HepG2 (cell line): ENCODE results near the gene ZNF507. TPM values are rescaled to one million over a fixed set of nuclear protein-coding genes. Genes with fewer than 3 reads are reported as not detected.

Source experiments
- BORCS8-MEF2B ChIP-seq: sonication (generic); formaldehyde crosslinking; IDR thresholded peaks from 2 replicates; pipeline ENCODE4 v1.8.0; 2022; ENCODE audit warnings: mild to moderate bottlenecking, missing genetic modification reagents
- DNMT1 ChIP-seq: sonication (generic); formaldehyde crosslinking; IDR thresholded peaks from 2 replicates; pipeline ENCODE4 v1.5.1; 2020; ENCODE audit warnings: mild to moderate bottlenecking, missing genetic modification reagents
- IRX3 ChIP-seq: sonication (generic); formaldehyde crosslinking; IDR thresholded peaks from 2 replicates; pipeline ENCODE4 v1.8.1; 2023; ENCODE audit warnings: mild to moderate bottlenecking, low read depth, missing genetic modification reagents, borderline replicate concordance
- MAZ ChIP-seq, 2 experiments: sonication (generic) in 1 of 2; formaldehyde crosslinking in 1 of 2; IDR thresholded peaks; 2 replicates each; pipeline versions ENCODE4 v1.5.0 to v1.6.1; 2012 to 2020; ENCODE audit warnings: low read depth in 2 of 2, mild to moderate bottlenecking in 2 of 2, borderline replicate concordance in 1 of 2, improper control_type of control experiment in 1 of 2, low read length in 1 of 2, missing genetic modification reagents in 1 of 2, moderate library complexity in 1 of 2
- MBD4 ChIP-seq: IDR thresholded peaks from 2 replicates; pipeline ENCODE4 v1.6.1; 2012; ENCODE audit warnings: low read length, inconsistent platforms, borderline replicate concordance
- NFYB ChIP-seq: sonication (generic); formaldehyde crosslinking; IDR thresholded peaks from 2 replicates; pipeline ENCODE4 v1.4.0; 2020; ENCODE audit warnings: missing genetic modification reagents
- RAD21 ChIP-seq: fragments of 450-650 bp; formaldehyde crosslinking; IDR thresholded peaks from 2 replicates; pipeline ENCODE4 v1.5.0; 2020; ENCODE audit warnings: mild to moderate bottlenecking
- RBM39 ChIP-seq: fragments of 200-400 bp; formaldehyde crosslinking; IDR thresholded peaks from one replicate; pipeline ENCODE4 v1.6.1; 2018; ENCODE audit warnings: antibody characterized with exemption, mild to moderate bottlenecking, low read depth, low read length; ENCODE audit not compliant: poor library complexity, severe bottlenecking
- RCOR2 ChIP-seq: IDR thresholded peaks from 2 replicates; pipeline ENCODE4 v1.6.1; 2016; ENCODE audit warnings: missing biosample characterization, missing genetic modification reagents
- THAP7 ChIP-seq: sonication (generic); formaldehyde crosslinking; IDR thresholded peaks from 2 replicates; pipeline ENCODE4 v1.8.1; 2023; ENCODE audit warnings: mild to moderate bottlenecking, missing genetic modification reagents
- THRA ChIP-seq: sonication (generic); formaldehyde crosslinking; IDR thresholded peaks from 2 replicates; pipeline ENCODE4 v1.4.0; 2020; ENCODE audit warnings: missing genetic modification reagents, borderline replicate concordance
- XRCC5 ChIP-seq: fragments of 200-400 bp; formaldehyde crosslinking; optimal IDR thresholded peaks from 2 replicates; pipeline ENCODE3; 2017; ENCODE audit warnings: mild to moderate bottlenecking, low read length
- ZNF101 ChIP-seq: sonication (generic); formaldehyde crosslinking; IDR thresholded peaks from 2 replicates; pipeline ENCODE4 v1.4.0; 2020; ENCODE audit warnings: mild to moderate bottlenecking, low read depth, missing genetic modification reagents, borderline replicate concordance
- ZNF256 ChIP-seq: sonication (generic); formaldehyde crosslinking; conservative IDR thresholded peaks from 2 replicates; pipeline ENCODE4 v1.4.0; 2020; ENCODE audit warnings: missing genetic modification reagents
- ZNF367 ChIP-seq: sonication (generic); formaldehyde crosslinking; IDR thresholded peaks from 2 replicates; pipeline ENCODE4 v1.4.0; 2020; ENCODE audit warnings: missing genetic modification reagents, borderline replicate concordance
- ZNF460 ChIP-seq: sonication (generic); formaldehyde crosslinking; IDR thresholded peaks from 2 replicates; pipeline ENCODE4 v1.5.1; 2020; ENCODE audit warnings: missing genetic modification reagents, mild to moderate bottlenecking, borderline replicate concordance
- ZNF570 ChIP-seq: sonication (generic); formaldehyde crosslinking; IDR thresholded peaks from 2 replicates; pipeline ENCODE4 v1.4.0; 2020; ENCODE audit warnings: mild to moderate bottlenecking, missing genetic modification reagents, borderline replicate concordance
- ZNF574 ChIP-seq: sonication (generic); formaldehyde crosslinking; IDR thresholded peaks from 2 replicates; pipeline ENCODE4 v1.4.0; 2020; ENCODE audit warnings: missing genetic modification reagents
- ZNF577 ChIP-seq: sonication (generic); formaldehyde crosslinking; IDR thresholded peaks from 2 replicates; pipeline ENCODE4 v1.4.0; 2020; ENCODE audit warnings: mild to moderate bottlenecking, low read depth, missing genetic modification reagents, borderline replicate concordance
- ZNF879 ChIP-seq: sonication (generic); formaldehyde crosslinking; IDR thresholded peaks from 2 replicates; pipeline ENCODE4 v1.8.1; 2023; ENCODE audit warnings: missing genetic modification reagents
- polyA plus RNA-seq, 8 experiments: library from polyadenylated mRNA; depleted of rRNA in 3 of 8; stranded (reverse) in 7 of 8; unstranded in 1 of 8; fragments of >200 nt; fragmentation: Illumina TruSeq in 4 of 8; extraction: Trizol in 4 of 8; gene quantifications; 2 replicates each; pipeline versions ENCODE4 v1.2.1 to v1.2.3, GENCODE V29; 2011 to 2016; ENCODE audit warnings: low read depth in 4 of 8, missing spikeins in 1 of 8, mixed read lengths in 1 of 8; ENCODE audit not compliant: insufficient read depth in 1 of 8
- total RNA-seq, 5 experiments: library from RNA; depleted of rRNA; stranded (reverse); fragments of >200 nt; fragmentation: Illumina TruSeq; extraction: Trizol; gene quantifications; 2 replicates each; pipeline ENCODE4 v1.2.3, GENCODE V29; 2016; ENCODE audit warnings: low read depth in 1 of 5
- TF ChIP-seq, protein P1 (sequence below): IDR thresholded peaks from 2 replicates; pipeline ENCODE4 v1.6.1; 2016; ENCODE audit warnings: low read depth, control low read depth
- TF ChIP-seq, protein P2 (sequence below): sonication (generic); formaldehyde crosslinking; IDR thresholded peaks from 2 replicates; pipeline ENCODE4 v1.5.0; 2020; ENCODE audit warnings: missing genetic modification reagents

The ZNF507 gene
- total and polyA plus RNA-seq, 2 of the 13 experiments (the other 11 are each of a cell fraction or from before 2014, with no cell fraction given) = 7.3 to 10.9 TPM

DNA sequence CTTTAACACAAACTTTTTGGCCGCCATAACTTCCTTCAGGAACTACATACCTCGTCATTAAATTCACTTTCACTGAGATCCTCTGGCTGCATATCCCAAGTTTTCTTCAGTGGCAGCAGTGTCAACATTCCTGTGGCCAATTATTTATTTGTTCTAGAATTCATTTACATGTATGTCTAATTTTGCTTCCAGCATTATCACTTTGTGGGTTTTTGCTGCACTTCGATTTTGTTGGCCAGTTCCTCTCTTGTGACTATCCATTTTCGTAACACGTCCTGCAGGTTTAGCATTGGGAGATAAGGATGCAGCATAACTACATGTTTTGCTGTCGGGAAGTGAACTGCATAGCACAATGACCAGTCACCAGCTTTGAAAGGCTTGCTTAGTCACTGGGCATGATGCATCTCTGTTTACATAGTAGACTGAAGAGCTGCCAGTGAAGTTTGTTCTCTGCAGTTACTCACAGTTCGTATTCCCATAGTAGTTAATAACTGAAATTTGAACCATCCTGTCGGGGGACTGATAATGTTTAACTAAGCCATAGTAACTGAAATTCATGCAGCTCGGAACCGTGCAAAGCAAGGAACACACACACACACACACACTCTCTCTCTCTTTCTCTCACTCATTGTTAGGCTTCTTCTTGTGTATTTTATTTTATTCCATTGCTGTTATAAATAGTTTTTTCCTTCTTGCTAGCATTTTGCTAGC is 28.3 kb downstream of the ZNF507 start (continued):
- TF ChIP-seq IRX3 (CRISPR knock-in tag) (no peak), MAZ (IDR thresholded peaks at IDR 0.05; ENCODE audit: borderline replicate concordance, low read depth, low read length) (no peak), MAZ (CRISPR knock-in tag; IDR thresholded peaks at IDR 0.05; ENCODE audit: low read depth) (no peak), THAP7 (no peak), RAD21 (0 out of 2 replicates have a peak, but pooled peaks have one; percentile 15), BORCS8-MEF2B (CRISPR knock-in tag) (no peak), ZNF101 (CRISPR knock-in tag) (no peak), ZNF879 (CRISPR knock-in tag) (no peak), ZNF570 (CRISPR knock-in tag) (no peak), ZNF256 (CRISPR knock-in tag) (no peak), ZNF577 (CRISPR knock-in tag) (no peak), RBM39 (no peak), MBD4 (no peak), THRA (CRISPR knock-in tag) (peak; percentile 58; the same call in 1 of the 2 replicates), RCOR2 (CRISPR knock-in tag) (peak; percentile 84), NFYB (peak; percentile 26; the same call in 1 of the 2 replicates), ZNF367 (CRISPR knock-in tag) (no peak), ZNF460 (no peak), XRCC5 (peak; percentile 66), DNMT1 (CRISPR knock-in tag) (no peak), ZNF574 (peak; percentile 47; the same call in 1 of the 2 replicates)
- TF ChIP-seq, protein P1, sequence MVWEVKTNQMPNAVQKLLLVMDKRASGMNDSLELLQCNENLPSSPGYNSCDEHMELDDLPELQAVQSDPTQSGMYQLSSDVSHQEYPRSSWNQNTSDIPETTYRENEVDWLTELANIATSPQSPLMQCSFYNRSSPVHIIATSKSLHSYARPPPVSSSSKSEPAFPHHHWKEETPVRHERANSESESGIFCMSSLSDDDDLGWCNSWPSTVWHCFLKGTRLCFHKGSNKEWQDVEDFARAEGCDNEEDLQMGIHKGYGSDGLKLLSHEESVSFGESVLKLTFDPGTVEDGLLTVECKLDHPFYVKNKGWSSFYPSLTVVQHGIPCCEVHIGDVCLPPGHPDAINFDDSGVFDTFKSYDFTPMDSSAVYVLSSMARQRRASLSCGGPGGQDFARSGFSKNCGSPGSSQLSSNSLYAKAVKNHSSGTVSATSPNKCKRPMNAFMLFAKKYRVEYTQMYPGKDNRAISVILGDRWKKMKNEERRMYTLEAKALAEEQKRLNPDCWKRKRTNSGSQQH (CRISPR knock-in tag) = no peak
- TF ChIP-seq, protein P2, sequence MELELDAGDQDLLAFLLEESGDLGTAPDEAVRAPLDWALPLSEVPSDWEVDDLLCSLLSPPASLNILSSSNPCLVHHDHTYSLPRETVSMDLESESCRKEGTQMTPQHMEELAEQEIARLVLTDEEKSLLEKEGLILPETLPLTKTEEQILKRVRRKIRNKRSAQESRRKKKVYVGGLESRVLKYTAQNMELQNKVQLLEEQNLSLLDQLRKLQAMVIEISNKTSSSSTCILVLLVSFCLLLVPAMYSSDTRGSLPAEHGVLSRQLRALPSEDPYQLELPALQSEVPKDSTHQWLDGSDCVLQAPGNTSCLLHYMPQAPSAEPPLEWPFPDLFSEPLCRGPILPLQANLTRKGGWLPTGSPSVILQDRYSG (CRISPR knock-in tag) = no peak
